GM10266 (cell line): ENCODE results near the gene MATCAP1.

Source experiments
- DNase-seq: peaks from one replicate; pipeline ENCODE4 v3.0.0; 2012; ENCODE audit errors: extremely low spot score
- CTCF ChIP-seq: IDR thresholded peaks from 2 replicates; pipeline ENCODE4 v1.5.1; 2012; ENCODE audit warnings: mild to moderate bottlenecking, low read depth; ENCODE audit not compliant: control insufficient read depth, insufficient read depth; ENCODE audit errors: missing control alignments

Gene MATCAP1

GRCh38 chr16:67206838-67207248, 23.1 kb upstream of the MATCAP1 start:
- TF ChIP-seq CTCF: no peak
- no peak for DNase-seq

DNA sequence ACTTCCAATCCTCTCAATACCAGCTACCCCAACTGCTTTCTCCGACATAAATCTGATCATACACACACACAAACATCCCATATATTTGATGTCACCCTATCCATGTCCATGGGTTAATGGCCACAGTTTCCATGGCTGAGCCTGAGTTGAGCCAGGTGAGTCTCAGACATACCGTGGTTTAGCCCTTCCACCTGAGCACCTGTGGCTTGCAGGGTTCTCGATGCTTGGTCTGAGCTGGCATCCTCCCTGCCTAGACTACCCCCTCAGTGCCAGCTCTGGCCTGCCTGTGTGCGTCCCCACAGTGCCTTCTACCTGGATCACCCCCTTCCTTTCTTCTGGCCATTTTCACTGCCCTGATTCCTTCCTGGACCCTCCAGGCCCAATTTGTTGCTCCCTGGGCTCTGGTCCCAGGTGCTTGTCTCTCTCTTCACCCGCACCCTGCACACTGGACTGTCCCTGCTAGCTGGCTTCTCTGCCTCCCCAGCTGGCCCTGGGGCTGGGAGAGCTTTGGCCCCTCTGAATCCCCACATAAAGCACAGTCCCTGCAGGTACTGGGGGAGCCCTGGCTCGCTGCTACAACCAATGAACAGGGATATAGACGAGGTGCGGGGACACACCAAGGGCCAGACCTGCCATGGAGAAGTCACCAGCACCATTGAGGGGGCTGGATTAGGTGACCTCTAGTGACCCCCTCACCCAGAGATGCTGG, 22.5 kb upstream of the MATCAP1 start:
- no peak for TF ChIP-seq CTCF
- no peak for DNase-seq

GRCh38 chr16:67204076-67204475, 20.3 kb upstream of the MATCAP1 start:
- no peak for TF ChIP-seq CTCF

GRCh38 chr16:67202956-67203493, 19.3 kb upstream of the MATCAP1 start:
- no peak for DNase-seq

More at GRCh38 chr16:67204076-67204475, 20.3 kb upstream of the MATCAP1 start:
- DNase-seq: no peak

DNA sequence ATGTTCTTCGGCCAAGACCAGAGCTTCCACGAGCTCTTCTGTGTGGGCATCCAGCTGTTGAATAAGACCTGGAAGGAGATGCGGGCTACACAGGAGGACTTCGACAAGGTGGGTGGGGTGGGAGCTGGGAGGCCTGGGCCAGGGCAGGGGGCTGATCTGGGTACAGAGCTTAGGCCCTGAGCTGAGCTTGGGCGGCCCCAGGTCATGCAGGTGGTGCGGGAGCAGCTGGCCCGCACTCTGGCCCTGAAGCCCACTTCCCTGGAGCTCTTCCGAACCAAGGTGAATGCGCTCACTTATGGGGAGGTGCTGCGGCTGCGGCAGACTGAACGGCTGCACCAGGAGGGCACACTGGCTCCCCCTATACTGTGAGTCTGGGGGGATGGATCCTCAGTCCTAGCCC, 18.7 kb upstream of the MATCAP1 start:
- no peak for TF ChIP-seq CTCF
- no peak for DNase-seq

More at GRCh38 chr16:67202956-67203493, 19.3 kb upstream of the MATCAP1 start:
- TF ChIP-seq CTCF: no peak

DNA sequence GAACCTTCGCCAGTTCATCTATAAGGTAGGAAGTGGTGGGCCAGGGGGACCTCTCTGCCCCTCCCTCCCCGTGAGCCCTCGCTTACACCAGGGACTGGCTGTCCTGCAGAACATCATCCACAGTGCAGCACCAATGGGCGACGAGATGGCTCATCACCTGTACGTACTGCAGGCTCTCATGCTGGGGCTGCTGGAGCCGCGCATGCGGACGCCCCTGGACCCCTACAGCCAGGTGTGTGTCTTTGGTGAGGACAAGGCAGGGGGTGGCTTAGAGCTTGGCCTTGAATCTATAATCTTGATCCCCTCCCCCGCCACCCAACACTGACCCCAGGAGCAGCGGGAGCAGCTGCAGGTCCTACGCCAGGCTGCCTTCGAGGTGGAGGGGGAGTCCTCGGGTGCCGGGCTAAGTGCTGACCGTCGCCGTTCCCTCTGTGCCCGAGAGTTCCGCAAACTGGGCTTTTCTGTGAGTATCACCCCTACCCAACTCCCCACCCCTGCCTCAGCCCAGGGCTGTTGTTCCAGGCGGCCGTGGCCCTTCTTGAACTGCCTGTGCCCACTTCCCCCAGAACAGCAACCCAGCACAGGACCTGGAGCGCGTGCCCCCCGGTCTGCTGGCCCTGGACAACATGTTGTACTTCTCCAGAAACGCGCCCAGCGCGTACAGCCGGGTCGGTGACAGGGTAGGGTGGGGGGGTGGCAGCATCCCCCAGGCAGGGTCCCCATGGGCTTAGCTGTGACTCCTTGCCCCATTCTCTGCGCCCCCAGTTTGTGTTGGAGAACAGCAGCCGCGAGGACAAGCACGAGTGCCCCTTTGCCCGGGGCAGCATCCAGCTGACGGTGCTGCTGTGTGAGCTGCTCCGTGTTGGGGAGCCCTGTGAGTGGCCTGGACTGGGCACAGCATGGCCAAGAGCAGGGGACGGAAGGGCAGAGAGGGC, 17.9 kb upstream of the MATCAP1 start:
- DNase-seq: no peak
- no peak for TF ChIP-seq CTCF

DNA sequence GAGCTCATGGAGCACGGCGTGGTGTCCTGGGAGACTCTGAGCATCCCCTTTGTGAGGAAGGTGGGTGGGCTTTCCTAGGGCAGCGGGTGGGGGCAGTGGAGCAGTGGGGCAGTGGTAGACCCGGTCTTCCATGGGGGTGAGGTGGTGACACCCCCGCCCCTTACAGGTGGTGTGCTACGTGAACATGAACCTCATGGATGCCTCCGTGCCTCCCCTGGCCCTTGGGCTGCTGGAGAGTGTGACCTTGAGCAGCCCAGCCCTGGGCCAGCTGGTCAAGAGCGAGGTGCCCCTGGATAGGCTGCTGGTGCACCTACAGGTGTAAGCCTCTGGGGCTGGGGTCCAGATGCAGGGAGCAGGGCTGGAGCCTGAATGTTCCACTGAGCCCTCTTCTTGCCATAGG, 16.7 kb upstream of the MATCAP1 start:
- DNase-seq: no peak
- TF ChIP-seq CTCF: no peak
